SK-N-SH treated with all-trans-retinoic acid at 6 μM for 48 hours (cell line): ENCODE results near the gene CCDC171.

ENCODE experiments used
- ISL1 ChIP-seq: fragments of 250-450 bp; sonication (Bioruptor Pico); IDR thresholded peaks from 2 replicates; pipeline ENCODE4 v2.1.2; 2022; ENCODE audit warnings: mild to moderate bottlenecking, moderate library complexity
- RARB ChIP-seq: fragments of 250-450 bp; sonication (Bioruptor Pico); IDR thresholded peaks from 2 replicates; pipeline ENCODE4 v1.8.0; 2021; ENCODE audit warnings: mild to moderate bottlenecking, moderate library complexity
- TOX ChIP-seq: fragments of 250-450 bp; sonication (Bioruptor Pico); IDR thresholded peaks from 2 replicates; pipeline ENCODE4 v1.8.0; 2021; ENCODE audit warnings: mild to moderate bottlenecking, moderate library complexity, borderline replicate concordance
- ZFP30 ChIP-seq: fragments of 450-650 bp; formaldehyde crosslinking; IDR thresholded peaks from 2 replicates; pipeline ENCODE4 v1.5.0; 2022; ENCODE audit warnings: mild to moderate bottlenecking, moderate library complexity
- ZNF565 ChIP-seq: fragments of 450-650 bp; formaldehyde crosslinking; conservative IDR thresholded peaks from 2 replicates; pipeline ENCODE4 v1.5.0; 2020; ENCODE audit warnings: low read depth, mild to moderate bottlenecking, moderate library complexity
- ZNF70 ChIP-seq: fragments of 450-650 bp; formaldehyde crosslinking; IDR thresholded peaks from 2 replicates; pipeline ENCODE4 v1.5.0; 2020; ENCODE audit warnings: mild to moderate bottlenecking, moderate library complexity
- TF ChIP-seq, protein P1 (sequence below): fragments of 250-450 bp; sonication (Bioruptor Pico); IDR thresholded peaks from 2 replicates; pipeline ENCODE4 v1.8.0; 2021; ENCODE audit warnings: low read depth, mild to moderate bottlenecking, moderate library complexity, borderline replicate concordance
- TF ChIP-seq, protein P2 (sequence below): fragments of 250-450 bp; sonication (Bioruptor Pico); IDR thresholded peaks from 2 replicates; pipeline ENCODE4 v1.5.0; 2020; ENCODE audit warnings: mild to moderate bottlenecking, moderate library complexity
- TF ChIP-seq, protein P3 (sequence below): fragments of 250-450 bp; sonication (Bioruptor Pico); IDR thresholded peaks from 2 replicates; pipeline ENCODE4 v1.5.1; 2020; ENCODE audit warnings: low read depth, mild to moderate bottlenecking, moderate library complexity
- TF ChIP-seq, protein P4 (sequence below): fragments of 250-450 bp; sonication (Bioruptor Pico); IDR thresholded peaks from 2 replicates; pipeline ENCODE4 v1.8.0; 2020; ENCODE audit warnings: mild to moderate bottlenecking, moderate library complexity, borderline replicate concordance
- TF ChIP-seq, protein P5 (sequence below): fragments of 250-450 bp; sonication (Bioruptor Pico); IDR thresholded peaks from 2 replicates; pipeline ENCODE4 v1.5.1; 2021; ENCODE audit warnings: mild to moderate bottlenecking, moderate library complexity

DNA sequence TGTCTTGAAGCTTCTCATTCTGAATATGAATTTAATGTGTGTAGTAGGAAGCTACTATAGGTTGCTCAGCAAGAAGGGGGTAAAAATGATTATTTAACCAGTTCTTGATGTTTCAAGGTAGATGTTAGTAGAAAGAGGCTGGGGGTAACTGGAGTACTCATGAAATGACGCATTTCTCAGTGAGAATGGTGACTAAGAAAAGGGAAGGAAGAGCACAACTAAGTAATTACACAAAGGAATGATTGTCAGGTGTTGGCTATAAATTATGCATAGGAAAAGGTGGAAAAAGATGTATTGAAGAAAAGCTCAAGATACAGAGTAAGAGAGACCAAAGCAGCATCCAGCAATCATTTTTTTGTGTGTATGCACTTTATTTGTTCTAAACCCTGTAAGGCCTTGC, 40.6 kb upstream of the CCDC171 start:
- TF ChIP-seq ISL1 (CRISPR knock-in tag) (no peak), ZNF565 (CRISPR knock-in tag) (no peak), ZFP30 (CRISPR knock-in tag) (no peak), RARB (no peak), ZNF70 (CRISPR knock-in tag) (no peak), TOX (CRISPR knock-in tag) (no peak)
- TF ChIP-seq, protein P1, sequence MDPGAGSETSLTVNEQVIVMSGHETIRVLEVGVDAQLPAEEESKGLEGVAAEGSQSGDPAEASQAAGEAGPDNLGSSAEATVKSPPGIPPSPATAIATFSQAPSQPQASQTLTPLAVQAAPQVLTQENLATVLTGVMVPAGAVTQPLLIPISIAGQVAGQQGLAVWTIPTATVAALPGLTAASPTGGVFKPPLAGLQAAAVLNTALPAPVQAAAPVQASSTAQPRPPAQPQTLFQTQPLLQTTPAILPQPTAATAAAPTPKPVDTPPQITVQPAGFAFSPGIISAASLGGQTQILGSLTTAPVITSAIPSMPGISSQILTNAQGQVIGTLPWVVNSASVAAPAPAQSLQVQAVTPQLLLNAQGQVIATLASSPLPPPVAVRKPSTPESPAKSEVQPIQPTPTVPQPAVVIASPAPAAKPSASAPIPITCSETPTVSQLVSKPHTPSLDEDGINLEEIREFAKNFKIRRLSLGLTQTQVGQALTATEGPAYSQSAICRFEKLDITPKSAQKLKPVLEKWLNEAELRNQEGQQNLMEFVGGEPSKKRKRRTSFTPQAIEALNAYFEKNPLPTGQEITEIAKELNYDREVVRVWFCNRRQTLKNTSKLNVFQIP = no peak
- TF ChIP-seq, protein P2, sequence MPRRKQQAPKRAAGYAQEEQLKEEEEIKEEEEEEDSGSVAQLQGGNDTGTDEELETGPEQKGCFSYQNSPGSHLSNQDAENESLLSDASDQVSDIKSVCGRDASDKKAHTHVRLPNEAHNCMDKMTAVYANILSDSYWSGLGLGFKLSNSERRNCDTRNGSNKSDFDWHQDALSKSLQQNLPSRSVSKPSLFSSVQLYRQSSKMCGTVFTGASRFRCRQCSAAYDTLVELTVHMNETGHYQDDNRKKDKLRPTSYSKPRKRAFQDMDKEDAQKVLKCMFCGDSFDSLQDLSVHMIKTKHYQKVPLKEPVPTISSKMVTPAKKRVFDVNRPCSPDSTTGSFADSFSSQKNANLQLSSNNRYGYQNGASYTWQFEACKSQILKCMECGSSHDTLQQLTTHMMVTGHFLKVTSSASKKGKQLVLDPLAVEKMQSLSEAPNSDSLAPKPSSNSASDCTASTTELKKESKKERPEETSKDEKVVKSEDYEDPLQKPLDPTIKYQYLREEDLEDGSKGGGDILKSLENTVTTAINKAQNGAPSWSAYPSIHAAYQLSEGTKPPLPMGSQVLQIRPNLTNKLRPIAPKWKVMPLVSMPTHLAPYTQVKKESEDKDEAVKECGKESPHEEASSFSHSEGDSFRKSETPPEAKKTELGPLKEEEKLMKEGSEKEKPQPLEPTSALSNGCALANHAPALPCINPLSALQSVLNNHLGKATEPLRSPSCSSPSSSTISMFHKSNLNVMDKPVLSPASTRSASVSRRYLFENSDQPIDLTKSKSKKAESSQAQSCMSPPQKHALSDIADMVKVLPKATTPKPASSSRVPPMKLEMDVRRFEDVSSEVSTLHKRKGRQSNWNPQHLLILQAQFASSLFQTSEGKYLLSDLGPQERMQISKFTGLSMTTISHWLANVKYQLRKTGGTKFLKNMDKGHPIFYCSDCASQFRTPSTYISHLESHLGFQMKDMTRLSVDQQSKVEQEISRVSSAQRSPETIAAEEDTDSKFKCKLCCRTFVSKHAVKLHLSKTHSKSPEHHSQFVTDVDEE (CRISPR knock-in tag) = no peak
- TF ChIP-seq, protein P3, sequence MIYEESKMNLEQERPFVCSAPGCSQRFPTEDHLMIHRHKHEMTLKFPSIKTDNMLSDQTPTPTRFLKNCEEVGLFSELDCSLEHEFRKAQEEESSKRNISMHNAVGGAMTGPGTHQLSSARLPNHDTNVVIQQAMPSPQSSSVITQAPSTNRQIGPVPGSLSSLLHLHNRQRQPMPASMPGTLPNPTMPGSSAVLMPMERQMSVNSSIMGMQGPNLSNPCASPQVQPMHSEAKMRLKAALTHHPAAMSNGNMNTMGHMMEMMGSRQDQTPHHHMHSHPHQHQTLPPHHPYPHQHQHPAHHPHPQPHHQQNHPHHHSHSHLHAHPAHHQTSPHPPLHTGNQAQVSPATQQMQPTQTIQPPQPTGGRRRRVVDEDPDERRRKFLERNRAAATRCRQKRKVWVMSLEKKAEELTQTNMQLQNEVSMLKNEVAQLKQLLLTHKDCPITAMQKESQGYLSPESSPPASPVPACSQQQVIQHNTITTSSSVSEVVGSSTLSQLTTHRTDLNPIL = no peak
- TF ChIP-seq, protein P4, sequence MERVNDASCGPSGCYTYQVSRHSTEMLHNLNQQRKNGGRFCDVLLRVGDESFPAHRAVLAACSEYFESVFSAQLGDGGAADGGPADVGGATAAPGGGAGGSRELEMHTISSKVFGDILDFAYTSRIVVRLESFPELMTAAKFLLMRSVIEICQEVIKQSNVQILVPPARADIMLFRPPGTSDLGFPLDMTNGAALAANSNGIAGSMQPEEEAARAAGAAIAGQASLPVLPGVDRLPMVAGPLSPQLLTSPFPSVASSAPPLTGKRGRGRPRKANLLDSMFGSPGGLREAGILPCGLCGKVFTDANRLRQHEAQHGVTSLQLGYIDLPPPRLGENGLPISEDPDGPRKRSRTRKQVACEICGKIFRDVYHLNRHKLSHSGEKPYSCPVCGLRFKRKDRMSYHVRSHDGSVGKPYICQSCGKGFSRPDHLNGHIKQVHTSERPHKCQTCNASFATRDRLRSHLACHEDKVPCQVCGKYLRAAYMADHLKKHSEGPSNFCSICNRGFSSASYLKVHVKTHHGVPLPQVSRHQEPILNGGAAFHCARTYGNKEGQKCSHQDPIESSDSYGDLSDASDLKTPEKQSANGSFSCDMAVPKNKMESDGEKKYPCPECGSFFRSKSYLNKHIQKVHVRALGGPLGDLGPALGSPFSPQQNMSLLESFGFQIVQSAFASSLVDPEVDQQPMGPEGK = no peak
- TF ChIP-seq, protein P5, sequence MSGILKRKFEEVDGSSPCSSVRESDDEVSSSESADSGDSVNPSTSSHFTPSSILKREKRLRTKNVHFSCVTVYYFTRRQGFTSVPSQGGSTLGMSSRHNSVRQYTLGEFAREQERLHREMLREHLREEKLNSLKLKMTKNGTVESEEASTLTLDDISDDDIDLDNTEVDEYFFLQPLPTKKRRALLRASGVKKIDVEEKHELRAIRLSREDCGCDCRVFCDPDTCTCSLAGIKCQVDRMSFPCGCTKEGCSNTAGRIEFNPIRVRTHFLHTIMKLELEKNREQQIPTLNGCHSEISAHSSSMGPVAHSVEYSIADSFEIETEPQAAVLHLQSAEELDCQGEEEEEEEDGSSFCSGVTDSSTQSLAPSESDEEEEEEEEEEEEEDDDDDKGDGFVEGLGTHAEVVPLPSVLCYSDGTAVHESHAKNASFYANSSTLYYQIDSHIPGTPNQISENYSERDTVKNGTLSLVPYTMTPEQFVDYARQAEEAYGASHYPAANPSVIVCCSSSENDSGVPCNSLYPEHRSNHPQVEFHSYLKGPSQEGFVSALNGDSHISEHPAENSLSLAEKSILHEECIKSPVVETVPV = no peak
